GM18517 (cell line): ENCODE results near the gene NCOA4.
"Not testable (repeated sequence)": the region's sequence is repeated elsewhere in the genome, so short reads cannot be mapped to it uniquely, and the experiment has no call there.

Experiments used
- ATAC-seq: cut with Tn5 transposase; IDR thresholded peaks from one replicate; pipeline ENCODE4 v1.9.1; 2021; ENCODE audit warnings: mild to moderate bottlenecking, moderate library complexity; ENCODE audit not compliant: unreplicated experiment

Gene NCOA4

DNA sequence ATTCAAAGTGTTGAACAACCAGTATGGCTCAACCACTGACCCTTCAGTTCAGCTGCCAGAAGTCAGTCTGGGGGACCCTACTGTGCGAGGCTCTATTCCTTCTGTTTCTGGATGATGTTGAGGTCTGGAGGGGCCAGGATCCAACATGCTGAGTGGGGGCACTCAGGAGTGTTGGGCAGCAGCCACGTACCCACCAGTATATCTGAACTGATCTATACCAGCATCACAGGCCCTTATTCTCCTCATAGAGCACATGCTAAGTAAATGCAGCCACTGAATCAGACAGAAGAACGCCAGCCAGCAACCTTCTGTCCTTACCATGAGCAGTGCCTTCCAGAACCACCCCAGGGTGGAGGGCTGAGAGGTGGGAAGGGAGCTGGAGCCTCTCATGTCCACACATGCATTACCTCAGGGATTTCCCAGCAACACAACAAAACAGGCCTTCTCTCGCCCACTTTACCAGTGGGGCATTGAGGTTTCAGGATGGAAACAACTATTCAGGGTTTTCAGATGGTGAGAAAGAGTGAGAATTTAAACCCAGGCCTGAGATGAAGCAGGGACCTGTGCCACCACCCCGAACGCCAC is 22.5 kb upstream of the NCOA4 start:
- no peak for ATAC-seq

DNA sequence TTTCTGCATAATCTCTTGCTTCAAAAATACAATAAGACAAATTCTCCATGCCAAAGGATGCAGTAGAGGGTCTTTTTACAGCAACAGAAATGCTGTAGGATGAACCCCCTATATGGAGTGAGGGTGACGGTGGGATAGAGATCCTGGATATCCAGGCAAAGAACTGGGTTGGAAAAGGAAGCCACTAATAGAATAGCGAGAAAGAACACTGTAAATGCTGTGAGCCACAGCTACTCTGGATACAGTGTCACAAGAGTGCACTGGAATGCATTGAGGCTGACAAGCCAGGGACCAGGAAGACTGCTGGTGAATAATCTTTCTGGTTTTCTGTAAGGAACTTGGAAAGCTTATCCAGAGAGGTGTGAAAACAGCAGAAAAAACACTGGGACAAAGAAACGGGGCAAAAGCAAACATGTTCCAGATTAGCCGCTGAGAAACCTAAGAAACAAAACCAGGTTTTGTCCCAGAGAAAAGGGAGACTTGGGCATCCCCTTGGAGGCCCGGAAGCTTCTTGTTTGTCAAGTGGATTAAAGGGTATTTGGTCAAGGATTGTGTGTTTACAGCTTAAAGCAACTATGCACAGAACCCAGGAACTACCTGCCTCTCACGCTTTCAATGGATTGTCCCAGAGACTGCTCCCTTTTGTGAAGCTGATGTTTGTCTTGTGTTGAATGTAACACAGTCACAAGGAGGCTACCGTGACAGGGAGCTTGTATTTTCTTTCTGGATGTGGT is 21.8 kb upstream of the NCOA4 start:
- ATAC-seq: no peak

DNA sequence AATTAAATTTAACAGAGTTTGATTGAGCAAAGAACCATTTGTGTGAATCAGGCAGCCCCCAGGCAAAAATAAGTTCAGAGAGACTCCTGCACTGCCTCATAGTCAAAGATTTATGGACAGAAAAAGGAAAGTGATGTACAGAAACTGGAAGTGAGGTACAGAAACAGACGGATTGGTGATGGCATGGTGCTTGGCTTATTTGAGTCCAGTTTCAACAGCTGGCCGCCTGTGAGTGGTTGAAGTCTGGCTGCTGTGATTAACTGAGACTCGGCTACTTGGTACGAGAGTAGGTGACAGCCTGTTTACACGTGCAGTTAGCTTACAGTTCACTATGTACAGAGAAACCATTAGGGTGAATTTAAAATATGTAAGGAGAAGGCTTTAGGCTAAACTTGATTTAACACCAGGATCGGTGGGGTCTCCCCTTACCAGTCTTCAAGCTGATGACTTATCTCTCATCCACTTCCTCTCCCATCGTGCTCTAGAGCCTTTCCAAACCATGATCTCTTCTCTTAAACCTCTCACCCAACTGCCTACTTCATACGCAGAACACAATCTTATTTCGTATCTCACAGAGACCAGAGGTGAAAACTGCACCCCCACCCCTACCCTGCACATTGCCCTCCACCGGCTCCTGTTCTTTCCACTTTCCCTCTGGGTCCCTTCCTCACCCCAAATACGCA is 20.7 kb upstream of the NCOA4 start:
- ATAC-seq: no peak

DNA sequence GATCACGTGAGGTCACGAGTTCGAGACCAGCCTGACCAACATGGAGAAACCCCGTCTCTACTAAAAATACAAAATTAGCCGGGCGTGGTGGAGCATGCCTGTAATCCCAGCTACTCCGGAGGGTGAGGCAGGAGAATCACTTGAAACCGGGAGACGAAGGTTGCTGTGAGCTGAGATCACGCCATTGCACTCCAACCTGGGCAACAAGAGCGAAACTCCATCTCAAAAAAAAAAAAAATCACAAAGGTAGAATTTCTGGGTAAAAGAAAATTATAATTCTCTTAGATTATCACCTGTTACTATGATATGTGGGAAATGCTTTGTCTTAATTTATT is 19.0 kb upstream of the NCOA4 start:
- not testable (repeated sequence) for ATAC-seq

DNA sequence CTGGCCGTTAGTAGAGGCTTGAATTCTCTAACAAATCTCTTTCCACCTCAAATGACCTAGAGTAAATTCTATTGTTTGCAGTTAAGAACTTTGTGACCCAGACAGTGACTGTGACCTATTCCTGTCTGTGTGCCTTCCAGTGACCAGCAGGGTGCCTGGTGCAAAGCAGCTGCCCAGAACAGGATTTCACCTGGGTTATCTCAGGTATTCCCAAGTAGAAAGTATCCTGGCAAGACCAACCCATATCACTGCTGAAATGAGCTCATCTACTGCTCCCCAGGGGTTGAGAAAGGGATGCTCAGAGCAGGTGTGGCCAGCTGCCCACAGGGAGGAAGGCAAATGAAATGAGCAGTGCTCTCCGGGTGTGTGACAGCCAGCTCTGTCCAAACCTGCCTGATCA is 17.7 kb upstream of the NCOA4 start:
- no peak for ATAC-seq

DNA sequence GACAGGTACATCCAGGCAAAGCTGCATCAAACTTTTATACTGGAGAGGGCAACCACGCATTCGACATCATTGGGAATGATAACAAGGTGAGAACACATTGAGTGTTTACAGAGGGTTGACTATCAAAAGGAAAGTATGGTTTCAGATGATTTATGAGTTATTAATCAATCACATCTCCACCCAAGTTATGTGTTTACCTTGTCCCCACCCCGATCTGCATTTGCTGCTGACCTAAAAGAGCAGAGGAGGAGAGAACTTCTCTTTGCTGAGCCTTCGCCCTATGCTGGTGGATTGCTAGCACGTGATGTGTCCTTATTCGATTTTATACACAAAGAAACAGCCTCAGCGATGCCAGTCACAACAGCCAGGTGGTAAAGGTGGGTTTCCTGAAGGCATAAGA is 15.8 kb upstream of the NCOA4 start, which contains the start of gene MSMB:
TSS of gene MSMB (minus strand) at position 9 of the 400 bp plus-strand sequence. CDS start 32 bp downstream, outside the sequence.
- ATAC-seq: no peak

DNA sequence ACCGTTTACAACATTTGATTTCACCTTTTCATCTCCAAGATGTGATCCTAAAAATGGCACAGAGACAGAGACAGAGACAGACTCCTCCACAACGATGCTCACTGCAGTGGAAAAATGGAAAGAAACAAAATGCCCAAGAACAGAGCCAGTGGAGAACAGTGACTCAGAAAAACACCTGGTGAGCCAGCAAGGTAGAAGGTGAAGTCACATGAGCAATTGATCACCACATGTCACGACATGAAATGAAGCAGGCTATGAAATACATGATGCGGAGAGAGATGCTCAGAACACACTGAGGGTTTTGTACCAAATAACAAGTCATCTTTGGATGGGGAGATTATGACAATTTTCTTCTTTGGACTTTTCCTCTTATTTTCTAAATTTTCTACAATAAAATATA is 12.1 kb upstream of the NCOA4 start:
- ATAC-seq: no peak

DNA sequence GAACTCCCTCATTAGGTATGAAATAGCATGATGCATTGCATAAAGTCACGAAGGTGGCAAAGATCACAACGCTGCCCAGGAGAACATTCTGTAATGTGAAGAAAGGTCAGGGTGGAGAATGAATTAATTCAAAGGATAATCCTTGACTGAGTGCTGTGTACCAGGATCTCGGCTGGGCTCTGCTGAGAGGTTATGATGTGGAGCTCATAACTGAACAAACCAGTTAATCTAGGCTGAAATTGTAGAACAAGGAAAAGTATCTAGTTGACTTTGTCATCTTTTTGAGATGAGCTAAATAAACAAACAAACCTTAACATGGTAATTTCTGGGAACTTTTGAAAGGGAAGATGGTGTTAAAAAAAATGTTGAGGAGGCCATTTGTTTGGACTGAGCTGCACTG is 9.6 kb upstream of the NCOA4 start:
- no peak for ATAC-seq

DNA sequence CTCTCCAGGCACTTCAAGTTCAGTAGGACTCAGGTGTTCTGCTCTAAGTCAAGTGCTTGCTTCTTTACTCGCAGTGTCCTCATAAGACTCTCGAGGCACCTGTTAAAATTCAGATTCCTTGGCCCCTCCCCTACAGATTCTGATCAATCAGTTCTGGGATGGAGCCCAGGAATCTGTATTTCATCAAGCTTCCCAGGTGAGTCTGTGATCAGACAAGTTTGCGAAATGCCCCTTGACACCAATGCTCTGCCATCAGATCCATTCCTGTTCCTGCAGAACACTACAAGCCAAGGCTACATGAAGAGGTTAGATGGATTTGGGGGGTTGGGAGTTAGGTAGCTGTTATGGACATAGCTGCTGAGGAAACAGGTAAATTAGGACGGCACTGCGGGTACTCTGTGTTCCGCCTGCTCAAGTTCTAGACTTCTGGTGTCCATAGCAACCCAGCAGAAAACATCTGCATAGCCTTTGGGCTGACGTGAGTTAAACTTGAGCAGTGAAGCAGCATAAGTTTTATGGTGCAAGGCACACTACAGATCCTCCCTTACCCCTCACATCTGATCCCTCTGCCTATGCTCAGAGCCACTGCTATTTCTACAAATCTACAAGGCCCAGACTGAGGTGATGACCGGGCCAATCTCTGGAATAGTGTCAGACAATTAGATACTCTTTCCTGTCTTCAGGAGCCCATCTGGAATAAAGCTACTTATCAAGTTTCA is 6.8 kb upstream of the NCOA4 start:
- ATAC-seq: no peak

DNA sequence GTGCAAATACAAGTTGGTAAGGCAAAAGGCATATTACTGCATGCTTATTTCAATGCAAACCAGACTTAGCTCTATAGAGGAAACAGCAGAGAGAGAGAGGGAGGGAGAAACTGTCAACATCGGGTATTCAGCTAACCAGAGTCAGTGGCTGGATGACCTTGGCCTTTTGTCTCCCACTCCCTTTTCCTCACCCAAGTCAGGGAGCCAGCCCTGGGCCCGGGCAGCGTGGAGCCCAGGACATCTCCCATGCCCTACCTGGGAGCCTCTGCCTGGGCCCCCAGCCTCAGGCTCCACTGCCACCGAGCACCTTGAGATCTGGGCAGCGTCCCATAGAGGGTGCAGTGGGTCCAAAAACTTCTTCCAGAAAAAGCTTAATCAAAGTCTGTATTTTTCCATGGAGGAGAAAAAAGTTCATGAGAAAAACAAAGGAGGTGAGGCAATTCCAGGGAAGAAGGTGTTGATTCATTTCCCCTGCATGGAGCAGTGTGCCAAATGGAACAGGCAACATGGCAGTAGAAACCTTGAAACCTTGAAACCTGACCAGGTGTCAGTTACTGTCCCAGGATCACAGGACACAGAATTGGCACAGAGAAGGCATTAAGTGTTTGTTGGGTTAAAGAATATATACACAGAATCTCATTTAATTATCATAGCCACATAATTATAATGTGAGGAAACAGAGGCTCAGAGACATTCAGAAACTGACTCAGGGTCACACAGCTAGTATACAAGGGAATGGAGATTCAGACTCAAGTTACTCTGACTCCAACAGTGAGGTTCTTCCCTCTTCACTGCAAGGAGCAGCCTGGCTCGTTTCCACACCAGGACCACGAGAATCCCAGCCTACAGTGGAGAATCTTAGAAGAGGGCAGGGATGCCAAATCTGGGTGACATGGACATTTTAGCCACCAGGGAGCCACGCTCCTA is 5.8 kb upstream of the NCOA4 start:
- ATAC-seq: no peak

DNA sequence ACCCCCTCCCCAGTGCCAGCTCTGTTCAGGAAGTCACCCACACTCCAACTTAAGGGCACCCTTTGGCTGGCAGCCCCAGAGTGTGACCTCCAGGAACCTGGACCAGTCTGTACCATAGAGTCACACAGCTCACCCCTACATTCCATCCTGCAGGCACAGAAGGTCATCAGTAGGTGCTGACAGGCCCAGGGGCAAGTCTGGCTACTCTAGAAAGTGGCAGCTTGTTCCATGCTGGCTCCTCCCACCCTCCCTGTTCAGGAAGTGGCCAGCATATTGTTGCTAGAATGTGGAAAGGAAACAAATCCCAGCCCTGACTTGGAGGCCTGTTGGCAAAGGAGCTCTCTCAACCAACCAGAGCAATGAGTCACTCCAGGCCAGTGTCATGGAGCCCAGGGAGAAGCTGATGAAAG is 3.2 kb upstream of the NCOA4 start:
- ATAC-seq: no peak

DNA sequence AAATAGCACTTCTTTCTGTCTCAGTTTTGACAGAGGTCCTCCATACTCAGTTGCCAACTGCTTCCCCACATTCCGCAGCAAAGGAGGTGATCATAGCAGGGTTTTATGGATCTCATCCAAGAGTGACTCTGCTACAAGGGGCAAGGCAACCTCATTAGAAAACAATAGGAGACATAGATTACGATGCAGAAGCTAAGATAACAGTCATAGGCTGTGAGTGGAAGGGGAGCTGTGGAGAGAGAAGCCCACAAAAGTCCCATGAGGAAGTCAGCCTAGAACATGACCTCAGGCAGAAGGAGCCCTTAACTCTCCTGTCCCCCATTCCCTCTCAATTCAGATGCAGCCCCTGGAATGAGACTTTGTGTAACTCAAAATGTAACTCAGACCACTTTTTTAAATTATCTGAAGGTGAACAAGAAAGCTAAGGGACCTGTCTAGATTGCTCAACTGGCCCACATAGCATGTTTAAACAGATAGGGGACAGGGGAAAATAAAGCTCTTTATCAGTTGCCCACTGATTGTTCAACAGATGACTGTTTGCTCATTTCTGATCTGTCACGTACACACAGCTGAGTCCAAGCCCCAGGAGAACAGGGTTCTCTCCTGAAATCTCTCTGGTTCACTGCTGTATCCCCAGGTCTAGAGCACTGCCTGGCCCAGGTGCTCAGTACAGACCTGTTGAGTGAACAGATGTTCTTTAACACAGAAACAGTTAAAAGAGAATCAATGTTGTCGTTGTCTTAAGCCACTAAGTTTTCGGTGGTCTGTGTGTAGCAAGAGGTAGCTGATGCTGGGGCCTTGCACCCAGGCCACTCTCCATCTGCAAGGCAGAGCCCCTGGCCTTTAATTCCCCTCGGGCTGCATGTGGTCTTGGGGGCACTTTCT is 1.5 kb upstream of the NCOA4 start:
- ATAC-seq: no peak

DNA sequence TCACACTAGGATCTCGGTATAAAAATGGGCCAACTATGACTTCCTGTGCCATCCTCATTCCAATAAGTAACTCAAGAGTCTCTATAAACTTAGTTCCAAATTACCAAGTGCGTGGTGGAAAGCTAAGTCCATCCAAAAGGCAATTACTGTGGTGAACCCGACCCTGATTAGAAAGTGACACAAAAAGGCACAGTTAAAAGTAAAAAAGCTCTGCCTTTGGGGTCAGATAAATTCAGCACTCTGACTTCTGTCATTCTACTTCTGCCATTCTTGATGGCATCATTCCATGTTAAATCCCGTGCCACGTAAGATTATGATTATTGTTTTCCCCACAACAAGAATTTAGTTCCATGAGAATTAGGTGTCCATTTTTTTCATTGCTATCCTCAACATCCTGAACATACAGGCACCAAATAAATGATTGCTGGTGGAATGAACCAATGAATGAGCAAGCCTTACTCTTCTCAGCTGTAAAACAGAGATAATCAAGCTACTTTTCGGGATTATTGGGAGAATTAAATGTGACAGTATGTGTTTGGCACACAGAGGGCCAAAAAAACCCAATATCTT is 877 bp downstream of the NCOA4 start:
- ATAC-seq: no peak

DNA sequence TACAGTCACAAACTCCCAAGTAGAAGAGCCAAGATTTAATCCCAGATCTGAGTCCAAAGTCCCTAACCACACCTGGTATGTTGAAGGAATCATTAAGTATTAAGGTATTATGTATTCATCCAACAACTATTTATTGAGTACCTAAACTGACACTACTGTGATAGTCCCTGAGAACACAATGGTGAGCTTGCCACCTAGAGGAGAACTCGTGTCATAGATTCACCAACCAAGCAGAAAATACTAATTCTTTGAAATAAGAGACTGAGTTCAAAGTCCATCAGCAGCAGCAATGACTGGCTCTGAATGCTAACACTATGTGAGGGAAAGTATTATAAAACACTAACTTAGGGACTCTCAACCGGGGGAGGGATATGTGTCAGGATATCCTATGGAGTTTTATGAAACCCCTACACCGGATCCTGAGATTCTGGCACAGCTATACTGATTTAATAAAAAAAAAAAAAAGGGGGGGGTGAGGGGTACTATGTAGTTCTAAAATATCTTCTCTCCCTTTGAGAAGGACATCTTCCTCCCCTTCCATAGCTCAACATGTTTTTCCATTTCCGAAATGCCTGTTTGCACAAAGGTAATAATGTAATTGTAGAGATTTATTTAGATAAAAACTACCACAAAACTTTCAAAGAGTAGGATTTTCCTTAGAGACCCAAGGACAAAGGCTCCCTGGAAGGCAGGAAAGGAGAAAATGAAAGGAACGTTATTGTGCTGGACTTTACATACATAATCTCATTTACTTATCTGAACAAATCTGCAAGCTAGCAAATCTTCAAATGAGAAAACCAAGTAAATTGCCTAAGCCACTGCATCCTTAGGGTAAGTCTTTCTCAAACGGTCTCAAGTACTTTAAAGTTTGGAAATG is 1.6 kb downstream of the NCOA4 start:
- ATAC-seq: peak; percentile 60

DNA sequence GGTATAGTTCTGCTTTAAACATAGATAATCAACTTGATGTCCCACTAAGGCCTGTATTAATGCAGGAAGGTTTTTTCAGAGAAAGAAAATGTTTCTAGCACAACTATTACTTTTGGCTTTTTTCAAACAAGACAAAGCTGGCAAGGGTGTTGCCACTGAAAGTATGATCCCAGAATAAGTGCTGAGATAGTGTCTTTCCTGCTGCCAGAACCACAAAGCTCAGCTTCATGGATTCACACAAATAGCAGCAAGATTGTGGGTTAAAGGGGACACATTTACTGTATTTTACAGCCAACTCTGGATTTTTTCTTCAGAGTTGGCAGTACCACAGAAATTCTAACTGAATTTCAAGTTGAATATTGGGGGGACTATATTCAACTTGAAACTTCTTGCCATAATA is 4.3 kb downstream of the NCOA4 start:
- no peak for ATAC-seq

DNA sequence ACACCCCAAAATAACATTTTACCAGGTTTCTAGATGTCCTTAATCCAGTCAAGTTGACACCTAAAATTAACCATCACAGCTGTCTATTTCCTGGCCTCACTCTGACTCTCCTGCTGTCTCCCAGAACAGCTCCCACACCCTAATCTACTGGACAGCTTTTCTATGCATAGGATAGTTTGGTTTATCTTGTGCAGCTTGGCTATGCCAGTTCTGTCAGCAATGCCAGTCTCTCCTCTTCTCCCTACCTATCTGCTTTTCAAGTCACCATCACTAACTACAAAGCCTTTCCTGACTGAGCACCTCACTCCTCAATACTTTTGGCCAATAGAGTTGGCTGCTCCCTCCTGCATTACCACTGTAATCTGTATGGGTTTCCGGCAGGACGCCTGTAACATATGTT is 5.0 kb downstream of the NCOA4 start:
- ATAC-seq: no peak

DNA sequence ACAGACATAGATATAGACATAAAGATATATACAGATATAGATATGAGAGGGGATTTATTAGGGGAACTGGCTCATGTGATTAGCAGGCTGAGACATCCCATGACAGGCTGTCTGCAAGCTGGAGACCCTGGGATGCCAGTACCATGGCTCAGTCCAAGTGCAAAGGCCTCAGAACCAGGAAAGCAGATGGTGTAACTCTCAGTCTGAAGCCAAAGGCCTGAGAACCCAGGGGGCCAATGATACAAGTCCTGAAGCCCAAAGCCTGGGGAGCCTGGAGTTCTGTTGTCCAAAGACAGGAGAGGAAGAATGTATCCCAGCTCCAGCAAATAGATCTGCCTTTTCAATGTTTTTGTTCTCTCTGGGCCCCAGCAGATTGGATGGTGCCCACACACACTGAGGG is 5.5 kb downstream of the NCOA4 start:
- no peak for ATAC-seq

DNA sequence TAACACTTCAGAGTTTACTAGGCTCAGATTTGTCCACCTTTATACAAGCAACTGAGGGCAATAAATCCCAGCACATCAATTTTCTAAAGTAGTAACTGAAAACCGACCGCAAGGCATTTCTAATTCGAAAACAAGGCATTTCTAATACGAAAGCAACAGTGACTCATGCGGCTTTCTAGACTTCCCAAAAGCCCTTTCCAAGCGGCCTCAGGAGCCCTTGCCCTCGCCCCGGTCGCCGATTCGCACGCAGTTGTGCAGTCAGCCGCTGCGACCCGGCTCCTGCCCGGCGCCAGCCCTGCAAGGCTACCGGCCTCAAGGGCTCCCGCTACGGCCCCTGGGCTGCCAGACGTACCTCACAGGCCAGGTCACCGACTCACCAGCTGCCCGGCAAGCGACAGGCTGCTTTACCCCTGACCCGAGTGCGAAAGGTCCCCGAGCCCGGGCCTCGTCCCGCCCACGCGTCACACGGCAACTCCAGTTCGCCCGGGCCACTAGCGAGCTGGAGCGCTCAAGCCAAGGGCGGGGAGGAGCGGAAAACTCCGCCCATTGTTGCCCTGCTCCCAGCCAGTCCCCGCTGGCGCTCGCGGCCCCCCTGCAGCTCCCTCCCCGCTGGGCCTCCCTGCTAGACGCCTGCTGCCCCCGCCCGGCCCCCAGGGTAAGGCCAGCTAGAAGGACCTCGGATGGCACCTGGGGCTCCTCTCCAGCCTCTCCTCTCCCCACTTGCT is 7.3 kb downstream of the NCOA4 start:
- ATAC-seq: peak; percentile 82
